Measurements from ENCODE around the gene PIPOX.

PIPOX gene

GRCh38 chr17:29020576-29020975 is 22.4 kb upstream of the PIPOX start:
- 86% methylated on average over 8 of the region's 8 CpGs for WGBS
- 0 out of 2 replicates have a peak, but pooled peaks cover 4% of the 10 kb centered on the region for H3K27me3 ChIP-seq (ENCODE audit: insufficient read depth, low read length)
- peaks cover 52% of the 10 kb centered on the region for H3K4me1 ChIP-seq (ENCODE audit: insufficient read depth, low read length)

GRCh38 chr17:29021226-29021625 is 21.7 kb upstream of the PIPOX start:
- Histone ChIP-seq H3K4me3 (ENCODE audit: low read length) (no peak overlapping the region), H3K9me3 (ENCODE audit: insufficient read depth, low read depth, low read length) (no peaks in the 10 kb centered on the region), H3K36me3 (ENCODE audit: insufficient read depth, low read length) (no peaks in the 10 kb centered on the region), H3K9ac (ENCODE audit: low read depth, low read length) (no peak overlapping the region), H3K27me3 (ENCODE audit: insufficient read depth, low read length) (0 out of 2 replicates have a peak, but pooled peaks cover 4% of the 10 kb centered on the region), H3K4me1 (ENCODE audit: insufficient read depth, low read length) (peaks cover 50% of the 10 kb centered on the region), H3K27ac (ENCODE audit: low read depth, low read length) (no peak overlapping the region)
- WGBS: 92% methylated on average over 7 of the region's 7 CpGs

More at GRCh38 chr17:29020576-29020975, 22.4 kb upstream of the PIPOX start:
- Histone ChIP-seq H3K9ac (ENCODE audit: low read depth, low read length) (no peak overlapping the region), H3K9me3 (ENCODE audit: insufficient read depth, low read depth, low read length) (no peaks in the 10 kb centered on the region), H3K4me3 (ENCODE audit: low read length) (no peak overlapping the region), H3K27ac (ENCODE audit: low read depth, low read length) (no peak overlapping the region), H3K36me3 (ENCODE audit: insufficient read depth, low read length) (no peaks in the 10 kb centered on the region)

GRCh38 chr17:29022074-29022473 is 20.9 kb upstream of the PIPOX start:
- H3K27ac ChIP-seq (ENCODE audit: low read depth, low read length): no peak overlapping the region
- no peaks in the 10 kb centered on the region for H3K9me3 ChIP-seq (ENCODE audit: insufficient read depth, low read depth, low read length)
- no peak overlapping the region for H3K9ac ChIP-seq (ENCODE audit: low read depth, low read length)
- 94% methylated on average over 7 of the region's 7 CpGs for WGBS
- H3K4me1 ChIP-seq (ENCODE audit: insufficient read depth, low read length): peaks cover 44% of the 10 kb centered on the region
- no peak overlapping the region for H3K4me3 ChIP-seq (ENCODE audit: low read length)
- H3K36me3 ChIP-seq (ENCODE audit: insufficient read depth, low read length): no peaks in the 10 kb centered on the region
- 0 out of 2 replicates have a peak, but pooled peaks cover 4% of the 10 kb centered on the region for H3K27me3 ChIP-seq (ENCODE audit: insufficient read depth, low read length)

- WGBS: 88% methylated on average over 6 of the region's 6 CpGs
- no peaks in the 10 kb centered on the region for H3K36me3 ChIP-seq (ENCODE audit: insufficient read depth, low read length)
- H3K27ac ChIP-seq (ENCODE audit: low read depth, low read length): no peak overlapping the region
- no peak overlapping the region for H3K4me3 ChIP-seq (ENCODE audit: low read length)
- no peak overlapping the region for H3K9ac ChIP-seq (ENCODE audit: low read depth, low read length)
- no peaks in the 10 kb centered on the region for H3K9me3 ChIP-seq (ENCODE audit: insufficient read depth, low read depth, low read length)
- H3K4me1 ChIP-seq (ENCODE audit: insufficient read depth, low read length): peaks cover 37% of the 10 kb centered on the region
- H3K27me3 ChIP-seq (ENCODE audit: insufficient read depth, low read length): 0 out of 2 replicates have a peak, but pooled peaks cover 4% of the 10 kb centered on the region
Measured at GRCh38 chr17:29024316-29024952, 18.5 kb upstream of the PIPOX start.

GRCh38 chr17:29031488-29031887 is 11.5 kb upstream of the PIPOX start:
- H3K9ac ChIP-seq (ENCODE audit: low read depth, low read length): peak overlapping the region; percentile 42; the same call in 1 of the 2 replicates
- no peak overlapping the region for H3K4me3 ChIP-seq (ENCODE audit: low read length)
- H3K27ac ChIP-seq (ENCODE audit: low read depth, low read length): peak overlapping the region; percentile 91

GRCh38 chr17:29032013-29032856 is 10.7 kb upstream of the PIPOX start:
- 15% methylated on average over 10 of the region's 11 CpGs for WGBS
- Histone ChIP-seq H3K27me3 (ENCODE audit: insufficient read depth, low read length) (no peaks in the 10 kb centered on the region), H3K4me1 (ENCODE audit: insufficient read depth, low read length) (peaks cover 48% of the 10 kb centered on the region), H3K9ac (ENCODE audit: low read depth, low read length) (peak overlapping the region; percentile 48), H3K4me3 (ENCODE audit: low read length) (peak overlapping the region; percentile 14; the same call in 1 of the 2 replicates), H3K27ac (ENCODE audit: low read depth, low read length) (peak overlapping the region; percentile 91), H3K9me3 (ENCODE audit: insufficient read depth, low read depth, low read length) (peaks cover 8% of the 10 kb centered on the region), H3K36me3 (ENCODE audit: insufficient read depth, low read length) (no peaks in the 10 kb centered on the region)

More at GRCh38 chr17:29031488-29031887, 11.5 kb upstream of the PIPOX start:
- peaks cover 8% of the 10 kb centered on the region for H3K9me3 ChIP-seq (ENCODE audit: insufficient read depth, low read depth, low read length)
- H3K4me1 ChIP-seq (ENCODE audit: insufficient read depth, low read length): peaks cover 44% of the 10 kb centered on the region
- H3K27me3 ChIP-seq (ENCODE audit: insufficient read depth, low read length): no peaks in the 10 kb centered on the region
- 59% methylated on average over 5 of the region's 5 CpGs for WGBS
- H3K36me3 ChIP-seq (ENCODE audit: insufficient read depth, low read length): no peaks in the 10 kb centered on the region

- Histone ChIP-seq H3K9ac (ENCODE audit: low read depth, low read length) (0 out of 2 replicates have a peak overlapping the region, but pooled peaks have one; percentile 48), H3K4me1 (ENCODE audit: insufficient read depth, low read length) (peaks cover 46% of the 10 kb centered on the region), H3K27ac (ENCODE audit: low read depth, low read length) (peak overlapping the region; percentile 91), H3K9me3 (ENCODE audit: insufficient read depth, low read depth, low read length) (peaks cover 8% of the 10 kb centered on the region), H3K36me3 (ENCODE audit: insufficient read depth, low read length) (no peaks in the 10 kb centered on the region), H3K27me3 (ENCODE audit: insufficient read depth, low read length) (no peaks in the 10 kb centered on the region), H3K4me3 (ENCODE audit: low read length) (0 out of 2 replicates have a peak overlapping the region, but pooled peaks have one; percentile 14)
- WGBS: 9% methylated on average over 5 of the region's 6 CpGs
Measured at GRCh38 chr17:29032857-29033197, 10.1 kb upstream of the PIPOX start.

GRCh38 chr17:29034510-29034909 is 8.4 kb upstream of the PIPOX start:
- Histone ChIP-seq H3K27ac (ENCODE audit: low read depth, low read length) (no peak overlapping the region), H3K27me3 (ENCODE audit: insufficient read depth, low read length) (no peaks in the 10 kb centered on the region), H3K4me3 (ENCODE audit: low read length) (no peak overlapping the region), H3K4me1 (ENCODE audit: insufficient read depth, low read length) (peaks cover 55% of the 10 kb centered on the region), H3K9me3 (ENCODE audit: insufficient read depth, low read depth, low read length) (peaks cover 8% of the 10 kb centered on the region), H3K9ac (ENCODE audit: low read depth, low read length) (no peak overlapping the region), H3K36me3 (ENCODE audit: insufficient read depth, low read length) (no peaks in the 10 kb centered on the region)
- 78% methylated on average over 1 of the region's 1 CpG for WGBS

- 81% methylated on average over 5 of the region's 5 CpGs for WGBS
- H3K27ac ChIP-seq (ENCODE audit: low read depth, low read length): no peak overlapping the region
- peaks cover 60% of the 10 kb centered on the region for H3K4me1 ChIP-seq (ENCODE audit: insufficient read depth, low read length)
- H3K27me3 ChIP-seq (ENCODE audit: insufficient read depth, low read length): no peaks in the 10 kb centered on the region
- H3K9ac ChIP-seq (ENCODE audit: low read depth, low read length): no peak overlapping the region
- H3K36me3 ChIP-seq (ENCODE audit: insufficient read depth, low read length): no peaks in the 10 kb centered on the region
- peaks cover 8% of the 10 kb centered on the region for H3K9me3 ChIP-seq (ENCODE audit: insufficient read depth, low read depth, low read length)
- H3K4me3 ChIP-seq (ENCODE audit: low read length): no peak overlapping the region
Measured at GRCh38 chr17:29036584-29036983, 6.4 kb upstream of the PIPOX start.

- Histone ChIP-seq H3K9me3 (ENCODE audit: insufficient read depth, low read depth, low read length) (peaks cover 8% of the 10 kb centered on the region), H3K9ac (ENCODE audit: low read depth, low read length) (peak overlapping the region; percentile 38; the same call in 1 of the 2 replicates), H3K4me3 (ENCODE audit: low read length) (no peak overlapping the region), H3K4me1 (ENCODE audit: insufficient read depth, low read length) (peaks cover 58% of the 10 kb centered on the region), H3K27ac (ENCODE audit: low read depth, low read length) (peak overlapping the region; percentile 80), H3K36me3 (ENCODE audit: insufficient read depth, low read length) (no peaks in the 10 kb centered on the region), H3K27me3 (ENCODE audit: insufficient read depth, low read length) (no peaks in the 10 kb centered on the region)
- WGBS: 83% methylated on average over 10 of the region's 10 CpGs
Measured at GRCh38 chr17:29037739-29038084, 5.2 kb upstream of the PIPOX start.

- 36% methylated on average over 15 of the region's 15 CpGs for WGBS
- Histone ChIP-seq H3K27me3 (ENCODE audit: insufficient read depth, low read length) (no peaks in the 10 kb centered on the region), H3K9me3 (ENCODE audit: insufficient read depth, low read depth, low read length) (peaks cover 8% of the 10 kb centered on the region), H3K4me1 (ENCODE audit: insufficient read depth, low read length) (peaks cover 57% of the 10 kb centered on the region), H3K4me3 (ENCODE audit: low read length) (no peak overlapping the region), H3K9ac (ENCODE audit: low read depth, low read length) (peak overlapping the region; percentile 38; the same call in 1 of the 2 replicates), H3K36me3 (ENCODE audit: insufficient read depth, low read length) (no peaks in the 10 kb centered on the region), H3K27ac (ENCODE audit: low read depth, low read length) (peak overlapping the region; percentile 80)
Measured at GRCh38 chr17:29038085-29038795, 4.7 kb upstream of the PIPOX start.
